Activated gamma-delta T cell (primary cell): ENCODE measurements around the gene VAT1L.
"Not testable (repeated sequence)": the region's sequence is repeated elsewhere in the genome, so short reads cannot be mapped to it uniquely, and the experiment has no call there.

Source experiments
- DNase-seq: peaks from one replicate; lab custom pipeline; 2025; lab: John Stamatoyannopoulos, UW

VAT1L gene

GRCh38 chr16:77955127-77955526, 166.8 kb downstream of the VAT1L start:
- DNase-seq = no peak

GRCh38 chr16:77956231-77956630, 167.9 kb downstream of the VAT1L start:
- no peak for DNase-seq

- DNase-seq = no peak
These were observed 172.4 kb downstream of the VAT1L start for GRCh38 chr16:77960766-77961165.

- DNase-seq = no peak
These were observed 173.4 kb downstream of the VAT1L start for GRCh38 chr16:77961814-77962213.

GRCh38 chr16:77962689-77963088, 174.3 kb downstream of the VAT1L start:
- no peak for DNase-seq

- no peak for DNase-seq
These were observed 175.1 kb downstream of the VAT1L start for GRCh38 chr16:77963185-77964044.

- no peak for DNase-seq
These were observed 177.0 kb downstream of the VAT1L start for GRCh38 chr16:77965346-77965745.

- DNase-seq = no peak
These were observed 178.9 kb downstream of the VAT1L start for GRCh38 chr16:77967054-77967904.

- no peak for DNase-seq
These were observed 181.5 kb downstream of the VAT1L start for GRCh38 chr16:77969861-77970260.

GRCh38 chr16:77970371-77970770, 182.0 kb downstream of the VAT1L start:
- no peak for DNase-seq

GRCh38 chr16:77971306-77972061, 183.1 kb downstream of the VAT1L start:
- no peak for DNase-seq

GRCh38 chr16:77972062-77972392, 183.7 kb downstream of the VAT1L start:
- DNase-seq = no peak

GRCh38 chr16:77974883-77975282, 186.5 kb downstream of the VAT1L start:
- DNase-seq = no peak

GRCh38 chr16:77975942-77976341, 187.6 kb downstream of the VAT1L start:
- no peak for DNase-seq

GRCh38 chr16:77977339-77977738, 189.0 kb downstream of the VAT1L start:
- no peak for DNase-seq

- DNase-seq = no peak
These were observed 196.7 kb downstream of the VAT1L start for GRCh38 chr16:77985111-77985510.

- DNase-seq = no peak
These were observed 197.8 kb downstream of the VAT1L start for GRCh38 chr16:77986011-77986740.

GRCh38 chr16:77987810-77988209, 199.4 kb downstream of the VAT1L start:
- DNase-seq = no peak

GRCh38 chr16:77989846-77990245, 201.5 kb downstream of the VAT1L start:
- no peak for DNase-seq

GRCh38 chr16:77991701-77992100, 203.3 kb downstream of the VAT1L start:
- DNase-seq = no peak

- not testable (repeated sequence) for DNase-seq
These were observed 204.0 kb downstream of the VAT1L start for GRCh38 chr16:77992381-77992780.
